Mesodermal cell (in vitro differentiated cells): ENCODE measurements around the gene CLTB.

Source experiments
- H3K27ac ChIP-seq: 2 replicates; pipeline ENCODE4 v1.7.0; 2013; ENCODE audit warnings: mild to moderate bottlenecking, low read depth, low read length, moderate library complexity; ENCODE audit not compliant: severe bottlenecking
- H3K36me3 ChIP-seq: 2 replicates; pipeline ENCODE4 v1.7.1; 2013; ENCODE audit warnings: mild to moderate bottlenecking, low read length, moderate library complexity; ENCODE audit not compliant: control insufficient read depth, insufficient read depth
- H3K4me1 ChIP-seq: one replicate; pipeline ENCODE4 v1.7.1; 2013; ENCODE audit warnings: mild to moderate bottlenecking, low read length; ENCODE audit not compliant: insufficient read depth, control insufficient read depth, poor library complexity, severe bottlenecking
- H3K4me3 ChIP-seq: 2 replicates; pipeline ENCODE4 v1.7.0; 2013; ENCODE audit warnings: low read length, control low read depth, mild to moderate bottlenecking; ENCODE audit not compliant: insufficient read depth, poor library complexity, severe bottlenecking; ENCODE audit errors: extremely low read depth
- H3K9me3 ChIP-seq: 2 replicates; pipeline ENCODE4 v1.7.1; 2013; ENCODE audit warnings: mild to moderate bottlenecking, low read length, moderate library complexity; ENCODE audit not compliant: control insufficient read depth
- WGBS, 2 experiments: methylation state at CpG; one replicate each; pipeline ENCODE4 v1.1.5; 2013; ENCODE audit warnings: missing lambda C conversion rate in 2 of 2; ENCODE audit not compliant: insufficient coverage in 2 of 2; 5-methylcytosine and 5-hydroxymethylcytosine counted together

Gene CLTB

GRCh38 chr5:176389135-176390123 lies 26.9 kb downstream of the CLTB start:
- H3K36me3 ChIP-seq: peaks cover 63% of the 10 kb centered on the region
- WGBS, 2 experiments: 4 to 11% methylated on average over 19 to 23 of the region's 41 CpGs
- peak overlapping the region; percentile 97 for H3K27ac ChIP-seq
- H3K9me3 ChIP-seq: no peaks in the 10 kb centered on the region
- peaks cover 4% of the 10 kb centered on the region for H3K4me1 ChIP-seq
- peak overlapping the region; percentile 91 for H3K4me3 ChIP-seq

GRCh38 chr5:176388444-176389134 lies 27.8 kb downstream of the CLTB start, which contains the start of the genes HIGD2A and NOP16:
HIGD2A (plus strand) TSS chr5:176388751; CDS start chr5:176388820, 69 bp downstream.
NOP16 (minus strand) TSS chr5:176388598; CDS start chr5:176388539, 59 bp downstream.
- 0% methylated on average over 42 to 43 of the region's 47 CpGs for WGBS, 2 experiments
- peaks cover 4% of the 10 kb centered on the region for H3K4me1 ChIP-seq
- peak within 1 kb of the TSS; percentile 97 for H3K27ac ChIP-seq
- H3K4me3 ChIP-seq: peak within 1 kb of the TSS; percentile 91
- peaks cover 69% of the 10 kb centered on the region for H3K36me3 ChIP-seq
- no peaks in the 10 kb centered on the region for H3K9me3 ChIP-seq

DNA sequence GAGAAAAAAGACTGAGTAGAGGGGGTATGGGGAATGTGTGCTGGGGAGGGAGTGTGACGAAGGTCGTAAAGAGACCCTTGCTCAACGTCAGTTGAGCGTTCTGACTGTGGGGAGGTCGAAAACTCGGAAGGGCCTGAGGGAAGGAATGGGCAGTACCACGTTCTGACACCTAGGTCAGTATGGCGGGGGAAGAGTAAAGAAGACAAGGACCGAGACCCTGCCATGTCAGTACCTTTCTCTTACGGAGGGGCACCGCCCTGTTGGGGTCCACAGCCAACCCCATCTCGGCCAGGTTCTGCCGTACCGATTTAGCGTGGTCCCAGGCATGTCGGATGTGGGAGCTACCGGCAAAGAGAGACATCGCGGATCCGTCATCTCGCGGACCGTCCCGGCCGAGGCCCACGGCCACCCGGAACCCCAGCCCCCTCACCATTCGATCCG lies 28.3 kb downstream of the CLTB start:
- Histone ChIP-seq H3K9me3 (no peaks in the 10 kb centered on the region), H3K27ac (peak overlapping the region; percentile 97), H3K36me3 (peaks cover 69% of the 10 kb centered on the region), H3K4me1 (peaks cover 4% of the 10 kb centered on the region), H3K4me3 (peak overlapping the region; percentile 91)
- WGBS, 2 experiments: 0 to 2% methylated on average over 24 to 28 of the region's 29 CpGs

DNA sequence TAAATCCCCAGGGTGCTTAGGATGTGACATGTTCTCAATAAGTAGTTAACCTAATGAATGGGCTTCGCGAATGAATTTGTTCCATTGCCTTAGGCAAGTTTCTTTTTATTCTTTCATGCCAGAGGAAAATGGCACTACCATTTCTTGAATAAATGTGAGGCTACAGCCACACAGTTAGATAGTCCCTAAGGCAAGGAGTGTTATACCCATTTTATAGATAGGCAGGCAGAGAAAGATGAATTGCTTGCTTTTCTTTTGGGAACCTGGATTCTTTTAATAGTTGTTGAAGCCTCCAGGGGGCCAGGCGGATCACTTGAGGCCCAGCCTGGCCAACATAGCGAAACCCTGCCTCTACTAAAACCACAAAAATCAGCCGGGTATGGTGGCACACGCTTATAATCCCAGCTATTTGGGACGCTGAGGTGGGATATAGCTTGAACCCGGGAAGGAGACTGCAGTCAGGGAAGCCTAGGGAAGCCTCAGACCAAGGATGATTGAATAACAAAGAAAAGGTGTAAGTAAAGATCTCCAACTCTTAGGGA lies 28.9 kb downstream of the CLTB start:
- WGBS, 2 experiments: 18 to 30% methylated on average over 6 of the region's 8 CpGs

DNA sequence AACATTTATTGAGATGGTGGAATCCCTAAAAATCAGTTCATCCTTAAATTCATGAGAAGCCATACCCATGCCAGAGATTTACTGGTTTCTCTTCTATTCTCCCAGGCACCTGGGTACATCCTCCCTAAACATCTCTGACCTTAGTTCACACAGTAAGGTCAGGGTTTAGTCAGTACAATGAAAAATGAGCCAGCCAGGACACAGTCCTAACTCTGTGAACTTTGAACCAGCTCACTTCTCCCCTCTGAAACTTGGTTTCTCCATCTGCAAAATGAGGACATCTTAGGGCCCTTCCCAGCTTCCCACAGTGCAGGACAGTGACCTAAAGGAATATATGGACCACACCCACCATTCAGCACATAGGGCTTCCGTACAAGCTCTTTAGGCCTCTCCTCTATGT lies 29.8 kb downstream of the CLTB start:
- Histone ChIP-seq H3K4me1 (peaks cover 4% of the 10 kb centered on the region), H3K9me3 (no peaks in the 10 kb centered on the region), H3K27ac (no peak overlapping the region), H3K4me3 (no peak overlapping the region), H3K36me3 (peaks cover 70% of the 10 kb centered on the region)
- WGBS, 2 experiments: no CpG with 5 or more reads among the region's 1 CpG

More for the DNA sequence above, 28.9 kb downstream of the CLTB start:
- peaks cover 4% of the 10 kb centered on the region for H3K4me1 ChIP-seq
- no peaks in the 10 kb centered on the region for H3K9me3 ChIP-seq
- peak overlapping the region; percentile 97 for H3K27ac ChIP-seq
- H3K36me3 ChIP-seq: peaks cover 69% of the 10 kb centered on the region
- peak overlapping the region; percentile 91 for H3K4me3 ChIP-seq

GRCh38 chr5:176384991-176385390 lies 31.3 kb downstream of the CLTB start:
- Histone ChIP-seq H3K4me1 (peaks cover 4% of the 10 kb centered on the region), H3K27ac (no peak overlapping the region), H3K9me3 (no peaks in the 10 kb centered on the region), H3K36me3 (peaks cover 68% of the 10 kb centered on the region), H3K4me3 (no peak overlapping the region)
- WGBS, 2 experiments: 90 to 97% methylated on average over 10 to 12 of the region's 12 CpGs

DNA sequence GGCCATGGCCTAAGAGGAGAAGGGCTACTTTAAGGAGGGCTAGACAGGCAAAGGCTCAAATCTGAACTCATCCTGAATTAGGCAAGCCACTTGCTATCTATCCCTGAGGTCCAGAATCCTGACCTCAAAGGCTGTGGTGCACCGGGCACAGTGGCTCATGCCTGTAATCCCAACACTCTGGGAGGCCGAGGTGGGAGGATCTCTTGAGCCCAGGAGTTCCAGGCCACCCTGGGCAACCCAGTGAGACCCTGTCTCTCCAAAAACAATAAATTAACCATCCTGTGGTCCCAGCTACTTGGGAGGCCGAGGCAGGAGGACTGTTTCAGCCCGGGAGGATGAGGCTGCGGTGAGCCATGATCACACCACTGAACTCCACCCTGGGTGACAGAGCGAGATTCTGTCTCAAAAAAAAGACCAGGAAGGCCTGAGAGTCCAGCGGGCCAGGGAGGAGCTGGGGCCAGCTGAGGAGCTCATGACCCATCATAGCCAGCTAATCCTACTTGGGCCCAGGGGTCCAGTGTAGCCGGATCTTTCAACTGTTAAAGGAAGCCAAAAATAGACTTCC lies 31.9 kb downstream of the CLTB start:
- WGBS, 2 experiments: 93 to 96% methylated on average over 7 to 8 of the region's 8 CpGs
- H3K27ac ChIP-seq: no peak overlapping the region
- peaks cover 4% of the 10 kb centered on the region for H3K4me1 ChIP-seq
- no peaks in the 10 kb centered on the region for H3K9me3 ChIP-seq
- H3K36me3 ChIP-seq: peaks cover 68% of the 10 kb centered on the region
- no peak overlapping the region for H3K4me3 ChIP-seq

GRCh38 chr5:176383961-176384360 lies 32.4 kb downstream of the CLTB start:
- Histone ChIP-seq H3K27ac (no peak overlapping the region), H3K4me1 (peaks cover 4% of the 10 kb centered on the region), H3K4me3 (no peak overlapping the region), H3K36me3 (peaks cover 68% of the 10 kb centered on the region), H3K9me3 (no peaks in the 10 kb centered on the region)
- WGBS, 2 experiments: 99 to 100% methylated on average over 3 to 7 of the region's 9 CpGs

DNA sequence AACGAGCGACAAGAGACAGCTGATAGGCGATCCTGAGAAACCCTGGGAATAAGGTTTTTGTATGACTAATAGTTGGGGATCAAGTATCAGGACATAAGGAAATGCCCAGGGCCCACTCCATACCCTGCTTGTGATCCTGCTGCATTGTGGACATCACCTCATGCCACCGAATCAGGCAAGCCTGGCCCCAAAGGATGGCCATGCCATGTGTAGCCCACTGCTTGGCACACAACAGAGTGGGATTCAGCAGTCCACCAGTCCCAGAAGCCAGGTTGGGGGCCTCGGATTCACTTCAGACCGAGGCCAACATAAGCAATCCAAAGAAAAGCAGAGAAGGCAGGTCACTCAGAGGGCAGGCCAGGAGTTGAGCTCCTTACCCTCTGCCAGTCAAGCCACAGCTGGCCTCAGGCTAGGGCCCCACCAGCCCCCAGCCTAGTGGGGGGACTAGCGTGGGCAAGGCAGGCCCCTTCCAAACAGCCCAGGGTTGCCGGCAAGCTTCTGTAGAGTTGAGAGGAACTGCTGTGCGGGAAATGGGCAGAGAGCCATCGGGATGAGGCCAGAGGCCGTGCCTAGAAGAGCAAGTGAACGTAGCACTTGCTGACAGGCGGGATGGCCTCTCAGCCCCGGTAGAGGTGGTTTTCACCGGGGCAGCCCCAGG lies 33.0 kb downstream of the CLTB start:
- no peaks in the 10 kb centered on the region for H3K9me3 ChIP-seq
- H3K4me3 ChIP-seq: no peak overlapping the region
- H3K27ac ChIP-seq: no peak overlapping the region
- H3K4me1 ChIP-seq: peaks cover 4% of the 10 kb centered on the region
- 93 to 97% methylated on average over 8 to 11 of the region's 15 CpGs for WGBS, 2 experiments
- H3K36me3 ChIP-seq: peaks cover 71% of the 10 kb centered on the region

GRCh38 chr5:176382721-176383120 lies 33.6 kb downstream of the CLTB start:
- Histone ChIP-seq H3K36me3 (peaks cover 76% of the 10 kb centered on the region), H3K27ac (no peak overlapping the region), H3K4me1 (peaks cover 4% of the 10 kb centered on the region), H3K9me3 (no peaks in the 10 kb centered on the region), H3K4me3 (no peak overlapping the region)
- 93 to 100% methylated on average over 2 of the region's 3 CpGs for WGBS, 2 experiments
